Lower lobe of right lung (tissue), 2 donors: ENCODE results near the gene PCSK6. TPM values are rescaled to one million over a fixed set of nuclear protein-coding genes. Genes with fewer than 3 reads are reported as not detected.

ENCODE experiments used
- ATAC-seq, 2 donors: fragments of 200-7000 bp; cut with Tn5 transposase; one replicate each; pipeline ENCODE4 v1.9.1; 2020 to 2022; ENCODE audit warnings: mild to moderate bottlenecking in 2 of 2, moderate library complexity in 2 of 2
- DNase-seq: peaks from one replicate; pipeline ENCODE4 v3.0.0-alpha.2; 2020
- H3K27ac ChIP-seq: fragments of 200-600 bp; one replicate; pipeline ENCODE4 v1.8.0; 2022
- H3K27me3 ChIP-seq: fragments of 200-600 bp; one replicate; pipeline ENCODE4 v1.8.0; 2022; ENCODE audit warnings: low read depth
- H3K36me3 ChIP-seq: fragments of 200-600 bp; one replicate; pipeline ENCODE4 v1.8.0; 2022; ENCODE audit warnings: mild to moderate bottlenecking
- H3K4me1 ChIP-seq: fragments of 200-600 bp; one replicate; pipeline ENCODE4 v1.8.0; 2022
- H3K4me3 ChIP-seq: fragments of 200-600 bp; one replicate; pipeline ENCODE4 v1.8.0; 2022; ENCODE audit warnings: mild to moderate bottlenecking
- H3K9me3 ChIP-seq: fragments of 200-600 bp; one replicate; pipeline ENCODE4 v1.8.0; 2022
- intact Hi-C: fragments of 100-400 bp; cut with DNase I; formaldehyde crosslinking; loops from one replicate; pipeline ENCODE4 v1.11.0; 2022
- total RNA-seq: library from RNA; stranded (reverse); fragmentation: NEBNext Ultra II Directional; extraction: Animal tissue kit (Norgen Biotek cat#: 25700); gene quantifications from one replicate; pipeline ENCODE4 v1.2.1, GENCODE V29; 2021
- TF ChIP-seq, protein P1 (sequence below): fragments of 200-600 bp; IDR thresholded peaks from one replicate; pipeline ENCODE4 v1.8.0; 2022; ENCODE audit warnings: antibody characterized with exemption, mild to moderate bottlenecking
- donor health status: DM: no; HTN: yes; CAD: no; lungs with severe emphysema.

The PCSK6 gene
- total RNA-seq, 1 donor from 2014 or later = 12.3 TPM

DNA sequence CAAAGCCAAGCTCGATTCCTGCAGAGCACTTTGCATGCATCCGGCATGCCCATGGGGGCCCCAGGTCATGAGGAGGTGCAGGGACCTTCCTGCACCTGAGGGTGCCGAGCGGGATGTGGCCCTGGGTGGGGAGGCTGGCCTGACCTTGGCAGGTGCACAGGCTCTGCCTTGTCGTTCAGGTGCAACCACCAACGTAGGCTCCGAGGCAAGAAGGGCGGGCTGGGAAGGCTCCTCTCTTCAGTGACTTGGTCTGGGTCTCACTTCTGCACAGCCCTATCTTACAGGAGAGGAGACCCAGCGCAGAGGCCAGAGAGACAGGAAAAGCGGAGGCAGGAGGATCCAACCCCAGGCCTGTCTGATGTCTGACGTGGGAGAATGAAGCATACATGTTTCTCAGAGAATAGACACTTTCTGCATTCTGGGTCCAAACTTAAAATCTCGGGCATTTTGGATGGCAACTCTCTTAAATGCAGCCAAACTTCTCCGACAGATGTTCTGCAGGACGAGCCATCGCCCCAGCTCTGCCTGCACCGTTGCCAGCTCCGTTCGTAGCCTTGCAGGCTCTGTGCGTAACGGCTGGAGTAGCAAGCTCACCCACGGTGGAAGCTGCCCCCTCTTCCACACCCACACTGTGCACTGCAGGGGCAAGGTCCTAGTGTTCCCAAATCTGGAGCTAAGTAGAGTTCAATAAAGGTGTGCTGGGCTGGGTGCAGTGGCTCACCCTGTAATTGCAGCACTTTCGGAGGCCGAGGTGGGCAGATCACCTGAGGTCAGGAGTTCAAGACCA lies 133.6 kb downstream of the PCSK6 start:
- ATAC-seq = no peak
- H3K36me3 ChIP-seq = no peaks in the 10 kb centered on the region
- no peak overlapping the region for H3K27ac ChIP-seq
- no peaks in the 10 kb centered on the region for H3K27me3 ChIP-seq
- TF ChIP-seq, protein P1, sequence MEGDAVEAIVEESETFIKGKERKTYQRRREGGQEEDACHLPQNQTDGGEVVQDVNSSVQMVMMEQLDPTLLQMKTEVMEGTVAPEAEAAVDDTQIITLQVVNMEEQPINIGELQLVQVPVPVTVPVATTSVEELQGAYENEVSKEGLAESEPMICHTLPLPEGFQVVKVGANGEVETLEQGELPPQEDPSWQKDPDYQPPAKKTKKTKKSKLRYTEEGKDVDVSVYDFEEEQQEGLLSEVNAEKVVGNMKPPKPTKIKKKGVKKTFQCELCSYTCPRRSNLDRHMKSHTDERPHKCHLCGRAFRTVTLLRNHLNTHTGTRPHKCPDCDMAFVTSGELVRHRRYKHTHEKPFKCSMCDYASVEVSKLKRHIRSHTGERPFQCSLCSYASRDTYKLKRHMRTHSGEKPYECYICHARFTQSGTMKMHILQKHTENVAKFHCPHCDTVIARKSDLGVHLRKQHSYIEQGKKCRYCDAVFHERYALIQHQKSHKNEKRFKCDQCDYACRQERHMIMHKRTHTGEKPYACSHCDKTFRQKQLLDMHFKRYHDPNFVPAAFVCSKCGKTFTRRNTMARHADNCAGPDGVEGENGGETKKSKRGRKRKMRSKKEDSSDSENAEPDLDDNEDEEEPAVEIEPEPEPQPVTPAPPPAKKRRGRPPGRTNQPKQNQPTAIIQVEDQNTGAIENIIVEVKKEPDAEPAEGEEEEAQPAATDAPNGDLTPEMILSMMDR = no peak
- no peak overlapping the region for H3K4me3 ChIP-seq
- DNase-seq = no peak
- H3K9me3 ChIP-seq = no peaks in the 10 kb centered on the region
- intact Hi-C loops = no loop called here
- H3K4me1 ChIP-seq = no peaks in the 10 kb centered on the region

DNA sequence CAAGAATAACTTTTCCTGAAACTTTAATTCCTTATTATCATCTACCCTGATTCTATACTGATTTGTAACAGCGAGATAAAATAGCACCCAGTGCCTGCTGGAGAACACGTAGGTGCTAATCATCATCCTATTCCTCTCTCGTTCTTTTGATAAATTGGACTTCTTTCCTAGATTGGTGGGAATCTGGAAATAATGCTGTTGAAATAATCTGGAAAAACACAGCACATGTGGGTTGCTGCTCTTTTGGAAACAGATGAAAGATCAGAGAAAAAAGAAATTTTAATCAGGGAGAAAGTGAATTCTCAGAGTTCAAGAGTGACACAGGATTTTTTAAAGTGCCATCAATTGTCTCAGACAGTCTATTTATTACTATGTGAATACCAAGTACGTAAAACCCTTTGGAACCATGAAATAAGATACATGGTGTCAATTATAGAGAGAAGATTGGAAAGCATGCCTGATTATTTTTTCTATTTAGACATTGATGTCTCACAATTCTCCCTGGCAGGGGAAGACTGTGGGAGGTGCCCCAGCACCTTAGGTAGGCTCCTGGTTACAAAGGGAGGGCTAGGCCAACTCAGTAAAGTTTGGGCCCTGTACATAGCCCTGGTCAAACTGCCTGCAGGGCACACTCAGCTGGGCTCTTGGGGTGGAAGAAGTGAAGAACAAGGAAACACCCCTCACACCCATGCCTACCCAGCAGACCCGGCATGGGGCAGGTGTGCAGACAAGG lies 134.4 kb downstream of the PCSK6 start:
- ATAC-seq (no peak), DNase-seq (no peak)
- no peak overlapping the region for H3K4me3 ChIP-seq
- intact Hi-C loops = no loop called here
- H3K27ac ChIP-seq = no peak overlapping the region
- no peaks in the 10 kb centered on the region for H3K4me1 ChIP-seq
- H3K9me3 ChIP-seq = no peaks in the 10 kb centered on the region
- no peaks in the 10 kb centered on the region for H3K36me3 ChIP-seq
- H3K27me3 ChIP-seq = no peaks in the 10 kb centered on the region
- TF ChIP-seq, protein P1 = no peak

DNA sequence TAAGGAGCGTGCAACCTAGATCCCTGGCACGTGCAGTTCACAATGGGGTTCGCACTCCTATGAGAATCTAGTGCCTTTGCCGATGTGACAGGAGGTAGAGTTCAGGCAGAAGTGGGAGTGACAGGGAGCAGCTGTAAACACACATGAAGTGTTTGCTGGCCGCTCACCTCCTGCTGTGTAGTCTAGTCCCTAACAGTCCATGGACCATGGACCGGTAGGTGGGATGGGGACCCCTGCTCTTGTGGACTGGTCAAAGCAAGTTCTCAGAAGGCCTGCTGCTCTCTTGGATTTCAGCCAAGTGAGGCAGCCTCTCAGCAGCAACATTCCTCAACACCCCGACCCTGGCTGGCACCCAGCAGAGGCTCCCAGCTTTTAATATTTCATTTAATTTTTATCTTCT lies 136.3 kb downstream of the PCSK6 start:
- intact Hi-C loops = no loop called here
- Histone ChIP-seq H3K36me3 (no peaks in the 10 kb centered on the region), H3K27ac (no peak overlapping the region), H3K27me3 (no peaks in the 10 kb centered on the region), H3K4me3 (no peak overlapping the region), H3K9me3 (no peaks in the 10 kb centered on the region), H3K4me1 (peaks cover 8% of the 10 kb centered on the region)
- TF ChIP-seq, protein P1 = no peak
- ATAC-seq (no peak), DNase-seq (no peak)

DNA sequence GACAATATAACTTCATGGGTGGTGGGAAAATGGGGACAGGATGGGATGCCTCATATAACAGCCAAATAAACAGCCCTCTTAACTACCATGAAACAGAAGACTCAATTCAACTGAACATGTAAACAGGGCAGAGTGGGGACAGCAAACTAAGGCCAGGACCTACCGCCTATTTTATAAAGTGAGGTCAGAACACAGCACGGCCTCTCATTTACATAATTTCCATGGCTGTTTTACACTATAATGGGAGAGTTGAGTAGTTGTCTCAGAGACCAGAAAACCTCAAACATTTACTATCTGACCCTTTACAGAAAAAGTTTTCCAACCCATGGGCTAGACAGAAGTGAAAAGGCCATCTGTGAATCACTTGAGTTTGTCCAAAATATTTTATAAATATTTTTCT lies 137.8 kb downstream of the PCSK6 start:
- Histone ChIP-seq H3K4me1 (peaks cover 8% of the 10 kb centered on the region), H3K9me3 (no peaks in the 10 kb centered on the region), H3K27me3 (no peaks in the 10 kb centered on the region), H3K36me3 (no peaks in the 10 kb centered on the region), H3K4me3 (no peak overlapping the region), H3K27ac (no peak overlapping the region)
- no peak for ATAC-seq
- DNase-seq = no peak
- intact Hi-C loops = no loop called here
- TF ChIP-seq, protein P1 = no peak

DNA sequence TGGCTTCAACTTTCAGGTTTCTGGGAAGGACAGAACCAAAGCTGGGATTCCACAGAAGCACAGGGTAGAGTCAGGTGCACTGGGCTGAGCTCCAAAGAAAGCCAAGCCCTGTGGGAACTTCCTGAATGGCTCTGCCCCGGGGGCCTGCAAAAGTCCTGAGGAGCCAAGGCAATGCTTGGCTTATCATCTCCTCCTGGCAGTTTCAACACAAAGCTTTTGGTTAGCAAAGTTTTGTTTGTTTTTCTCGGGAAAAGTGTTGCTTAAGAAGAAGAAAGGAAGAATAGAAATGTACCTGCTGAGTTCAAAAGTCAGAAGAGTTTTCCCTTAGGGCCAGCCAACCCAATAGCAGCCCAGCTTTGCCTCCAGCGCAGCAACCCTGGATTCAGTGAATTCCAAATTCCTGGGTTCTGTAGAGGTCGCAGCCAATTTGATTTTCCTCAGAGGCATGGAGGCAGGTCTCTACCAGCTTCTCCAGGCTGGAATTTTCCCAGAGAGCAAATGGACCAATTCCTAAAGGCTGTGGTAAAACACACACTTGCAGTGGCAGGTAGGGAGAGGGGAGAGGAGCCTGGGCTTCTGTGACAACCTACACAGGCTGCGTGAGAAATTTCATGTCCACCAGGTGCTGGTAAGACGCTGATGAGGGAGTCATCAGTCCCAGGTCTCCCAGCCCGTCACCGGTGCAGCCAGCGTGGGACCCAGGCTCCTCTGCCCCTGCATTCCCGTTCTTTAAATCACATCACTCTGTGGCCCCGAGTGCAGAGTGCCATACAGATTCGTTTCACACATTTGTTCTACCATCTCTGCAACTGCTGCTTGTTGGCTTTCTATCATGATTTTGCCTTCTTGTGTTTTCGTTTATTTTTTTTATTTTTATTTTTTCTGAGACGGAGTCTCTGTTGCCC lies 140.2 kb downstream of the PCSK6 start:
- TF ChIP-seq, protein P1 = no peak
- DNase-seq = peak; percentile 62
- no peaks in the 10 kb centered on the region for H3K9me3 ChIP-seq
- H3K4me3 ChIP-seq = no peak overlapping the region
- no peaks in the 10 kb centered on the region for H3K36me3 ChIP-seq
- intact Hi-C loops = no loop called here
- ATAC-seq = peak; percentile 85 to 88
- H3K27ac ChIP-seq = no peak overlapping the region
- peaks cover 8% of the 10 kb centered on the region for H3K4me1 ChIP-seq
- no peaks in the 10 kb centered on the region for H3K27me3 ChIP-seq
